ENCODE data around the gene PCDHGC4. TPM values are rescaled to one million over a fixed set of nuclear protein-coding genes. Genes with fewer than 3 reads are reported as not detected.

PCDHGC4 gene
- total RNA-seq, 6 donors from 2014 or later: 0.69 to 24.7 (median 1.8) TPM

DNA sequence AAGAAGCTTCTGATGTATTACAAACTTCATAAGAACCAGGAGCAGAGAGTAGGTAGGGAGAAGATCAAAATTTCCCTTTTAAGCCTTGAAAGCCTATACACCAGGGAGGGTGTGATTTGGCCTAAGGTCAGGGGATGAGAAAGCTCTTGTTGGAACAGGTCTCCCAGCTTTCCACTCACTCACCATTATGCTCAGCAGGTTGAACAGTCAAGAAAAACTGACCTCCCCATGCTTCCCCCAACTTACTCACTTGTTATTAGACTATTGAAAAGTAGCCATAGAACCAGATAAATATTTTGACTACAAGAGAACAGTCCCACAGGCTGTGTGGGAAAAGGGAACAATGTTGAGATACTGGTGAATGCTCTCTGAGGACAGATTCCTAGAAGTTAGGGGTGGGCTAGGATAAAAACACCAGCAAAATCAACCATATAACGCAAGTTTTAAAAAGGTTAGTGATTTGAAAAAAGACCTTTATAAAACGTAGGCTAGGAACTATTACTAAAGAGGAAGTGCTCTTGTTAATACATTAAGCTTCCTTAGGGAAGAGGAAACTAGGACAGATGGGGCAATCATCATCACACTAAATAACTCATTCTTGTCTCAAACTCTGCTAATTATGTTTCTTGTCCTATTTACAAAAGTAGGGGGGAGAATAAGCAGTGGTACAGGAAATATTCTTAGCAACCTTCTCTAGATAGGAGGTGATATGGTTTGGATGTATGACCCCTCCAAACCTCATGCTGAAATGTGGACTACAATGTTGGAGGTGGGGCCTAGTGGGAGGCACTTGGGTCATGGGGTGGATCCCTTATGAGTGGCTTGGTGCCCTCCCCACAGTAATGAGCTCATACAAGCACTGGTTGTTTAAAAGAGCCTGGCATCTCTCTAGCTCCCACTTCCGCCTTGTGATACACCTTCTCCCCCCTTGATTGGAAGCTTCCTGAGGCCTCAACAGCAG, 35.1 kb downstream of the PCDHGC4 start:
- no peaks in the 10 kb centered on the region for H3K9me3 ChIP-seq
- 57 to 61% methylated on average over 3 of the region's 3 CpGs for WGBS, 2 donors
- DNase-seq: peak in 1 of 2 donors; percentile 43

DNA sequence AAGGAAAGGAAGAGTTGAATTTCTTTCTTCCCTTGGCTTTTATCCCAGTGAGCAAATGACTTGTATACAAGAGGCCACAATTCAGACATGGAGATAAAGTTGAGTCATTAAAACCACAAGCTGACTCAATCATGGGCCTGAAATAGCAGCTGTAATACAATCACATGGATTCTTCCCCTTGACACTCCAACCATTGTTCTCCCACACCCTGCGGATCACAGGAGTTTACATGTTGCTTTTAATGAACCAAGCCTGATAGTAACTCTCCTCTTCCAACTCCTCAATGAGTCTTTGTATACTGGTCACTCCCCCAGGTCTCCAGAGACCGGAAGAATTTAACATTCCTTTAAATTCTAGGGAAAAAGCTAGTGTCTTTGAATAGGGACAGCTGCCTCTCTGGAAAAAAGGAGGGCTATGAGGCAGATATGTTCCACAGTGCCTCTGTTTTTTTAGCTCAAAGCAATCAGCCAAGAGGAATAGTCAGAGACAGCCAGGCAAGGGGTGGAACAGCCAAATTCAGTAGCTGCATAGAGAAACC, 36.5 kb downstream of the PCDHGC4 start:
- Histone ChIP-seq H3K27ac (peak overlapping the region; percentile 65 to 81 (median 73)), H3K27me3 (no peaks in the 10 kb centered on the region), H3K4me1 (peaks cover 48 to 73% (median 66%) of the 10 kb centered on the region in 4 donors), H3K36me3 (peaks cover 6 to 80% (median 32%) of the 10 kb centered on the region in 4 donors), H3K9me3 (no peaks in the 10 kb centered on the region), H3K4me3 (no peak overlapping the region)
- peak in 1 of 4 donors; percentile 46 for TF ChIP-seq EP300 (IDR thresholded peaks at IDR 0.05)
- peak; percentile 76 to 88 for TF ChIP-seq POLR2AphosphoS5 (IDR thresholded peaks at IDR 0.05)
- TF ChIP-seq POLR2A (IDR thresholded peaks at IDR 0.05): no peak
- TF ChIP-seq, protein P1, sequence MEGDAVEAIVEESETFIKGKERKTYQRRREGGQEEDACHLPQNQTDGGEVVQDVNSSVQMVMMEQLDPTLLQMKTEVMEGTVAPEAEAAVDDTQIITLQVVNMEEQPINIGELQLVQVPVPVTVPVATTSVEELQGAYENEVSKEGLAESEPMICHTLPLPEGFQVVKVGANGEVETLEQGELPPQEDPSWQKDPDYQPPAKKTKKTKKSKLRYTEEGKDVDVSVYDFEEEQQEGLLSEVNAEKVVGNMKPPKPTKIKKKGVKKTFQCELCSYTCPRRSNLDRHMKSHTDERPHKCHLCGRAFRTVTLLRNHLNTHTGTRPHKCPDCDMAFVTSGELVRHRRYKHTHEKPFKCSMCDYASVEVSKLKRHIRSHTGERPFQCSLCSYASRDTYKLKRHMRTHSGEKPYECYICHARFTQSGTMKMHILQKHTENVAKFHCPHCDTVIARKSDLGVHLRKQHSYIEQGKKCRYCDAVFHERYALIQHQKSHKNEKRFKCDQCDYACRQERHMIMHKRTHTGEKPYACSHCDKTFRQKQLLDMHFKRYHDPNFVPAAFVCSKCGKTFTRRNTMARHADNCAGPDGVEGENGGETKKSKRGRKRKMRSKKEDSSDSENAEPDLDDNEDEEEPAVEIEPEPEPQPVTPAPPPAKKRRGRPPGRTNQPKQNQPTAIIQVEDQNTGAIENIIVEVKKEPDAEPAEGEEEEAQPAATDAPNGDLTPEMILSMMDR (IDR thresholded peaks at IDR 0.05): no peak
- 27 to 34% methylated on average over 2 of the region's 2 CpGs for WGBS, 2 donors
- peak; percentile 60 to 83 for ATAC-seq (ENCODE audit: low FRiP score in 2 of 2)
- DNase-seq: peak in 1 of 2 donors; percentile 33

More for the DNA sequence above, 35.1 kb downstream of the PCDHGC4 start:
- no peak for ATAC-seq (ENCODE audit: low FRiP score in 2 of 2)
- no peak for TF ChIP-seq POLR2AphosphoS5 (IDR thresholded peaks at IDR 0.05)
- peak overlapping the region; percentile 65 to 81 (median 73) for H3K27ac ChIP-seq
- H3K36me3 ChIP-seq: peaks cover 2 to 78% (median 34%) of the 10 kb centered on the region in 4 donors
- H3K4me3 ChIP-seq: no peak overlapping the region
- H3K27me3 ChIP-seq: no peaks in the 10 kb centered on the region
- peaks cover 54 to 85% (median 74%) of the 10 kb centered on the region in 4 donors for H3K4me1 ChIP-seq

DNA sequence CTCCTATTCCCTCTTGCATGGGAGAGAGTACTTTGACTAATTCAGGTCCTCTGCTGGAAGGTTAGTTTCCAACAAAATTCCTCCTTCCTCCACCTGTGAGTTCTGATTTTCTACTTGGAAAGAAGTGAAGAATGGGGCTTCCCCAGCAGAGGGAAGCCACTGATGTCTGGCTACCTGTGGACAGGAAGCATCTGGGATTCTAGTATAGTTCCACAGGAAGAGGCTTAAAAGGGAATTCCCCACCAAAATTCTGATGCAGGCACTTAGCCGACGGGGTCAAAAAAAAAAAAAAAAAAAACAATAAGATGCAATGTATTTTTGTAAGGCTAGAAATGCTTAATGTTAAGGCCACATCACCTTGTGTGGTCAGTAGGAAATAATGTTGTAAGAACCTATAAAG, 37.5 kb downstream of the PCDHGC4 start:
- DNase-seq (no peak), ATAC-seq (ENCODE audit: low FRiP score in 2 of 2) (no peak)
- Histone ChIP-seq H3K27me3 (no peaks in the 10 kb centered on the region), H3K4me1 (peaks cover 48 to 64% (median 60%) of the 10 kb centered on the region in 4 donors), H3K36me3 (peaks cover 6 to 80% (median 33%) of the 10 kb centered on the region in 4 donors), H3K27ac (peak overlapping the region; percentile 55 to 81 (median 73)), H3K9me3 (no peaks in the 10 kb centered on the region), H3K4me3 (no peak overlapping the region)
- WGBS, 2 donors: 33 to 36% methylated on average over 2 of the region's 2 CpGs
- TF ChIP-seq POLR2AphosphoS5 (IDR thresholded peaks at IDR 0.05) (no peak), POLR2A (IDR thresholded peaks at IDR 0.05) (no peak), EP300 (IDR thresholded peaks at IDR 0.05) (no peak)
- TF ChIP-seq, protein P1 (IDR thresholded peaks at IDR 0.05): no peak

DNA sequence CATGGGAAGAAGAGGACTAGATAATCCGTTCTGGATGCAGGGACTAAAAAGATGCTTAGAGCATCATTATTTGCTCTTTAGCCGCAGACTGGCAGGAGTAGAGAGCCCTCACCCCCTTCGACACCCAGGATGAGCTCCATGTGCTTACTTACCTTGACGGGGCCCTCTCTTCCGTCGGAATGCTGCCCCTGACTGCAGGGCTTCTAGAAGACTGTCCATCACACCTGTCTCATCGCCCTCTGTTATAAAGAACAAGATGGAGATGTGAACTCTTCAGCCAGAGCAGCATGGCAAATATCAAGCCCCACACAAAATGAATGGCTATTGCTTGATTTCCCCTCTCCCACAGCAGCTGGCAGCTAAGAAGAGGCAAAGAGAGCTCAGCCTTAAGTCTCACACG, 39.2 kb downstream of the PCDHGC4 start:
- H3K27me3 ChIP-seq: no peaks in the 10 kb centered on the region
- H3K36me3 ChIP-seq: peaks cover 9 to 80% (median 38%) of the 10 kb centered on the region in 4 donors
- WGBS, 2 donors: 85 to 91% methylated on average over 8 of the region's 8 CpGs
- H3K27ac ChIP-seq: peak overlapping the region in 3 of 4 donors; percentile 8 to 48 (median 37)
- no peak overlapping the region for H3K4me3 ChIP-seq
- H3K4me1 ChIP-seq: peaks cover 48 to 56% (median 53%) of the 10 kb centered on the region in 4 donors
- TF ChIP-seq POLR2A (IDR thresholded peaks at IDR 0.05) (no peak), EP300 (IDR thresholded peaks at IDR 0.05) (no peak), POLR2AphosphoS5 (IDR thresholded peaks at IDR 0.05) (no peak)
- TF ChIP-seq, protein P1 (IDR thresholded peaks at IDR 0.05): no peak
- H3K9me3 ChIP-seq: no peaks in the 10 kb centered on the region
- DNase-seq: no peak
- no peak for ATAC-seq (ENCODE audit: low FRiP score in 2 of 2)

Data from upper lobe of left lung (tissue), 6 donors.